WTC11 (cell line): ENCODE measurements around the gene R3HCC1L. TPM values are rescaled to one million over a fixed set of nuclear protein-coding genes. Genes with fewer than 3 reads are reported as not detected.

Source experiments
- ATAC-seq: fragments of 200-7000 bp; cut with Tn5 transposase; 2 replicates; pipeline ENCODE4 v1.10.0; 2021; ENCODE audit warnings: mild to moderate bottlenecking, moderate library complexity
- CTCF ChIA-PET: fragments of 300-600 bp; sonication (Branson Sonifier 250); formaldehyde crosslinking; loops from one replicate; lab custom pipeline; 2021; ENCODE audit warnings: antibody characterized with exemption; lab: Charles Lee
- POLR2A ChIA-PET: fragments of 350-600 bp; sonication (Branson Sonifier 250); formaldehyde crosslinking; loops from one replicate; lab custom pipeline; 2021; ENCODE audit warnings: antibody characterized with exemption; lab: Charles Lee
- DNase-seq: peaks from one replicate; pipeline ENCODE4 v3.0.0; 2021; ENCODE audit warnings: low spot score
- H3K27ac Mint-ChIP-seq: 2 replicates; pipeline ENCODE4 v1.8.0; 2021; ENCODE audit warnings: mixed read lengths
- H3K27me3 Mint-ChIP-seq: 2 replicates; pipeline ENCODE4 v1.8.0; 2021; ENCODE audit warnings: low read depth, mild to moderate bottlenecking, moderate library complexity, mixed read lengths
- H3K36me3 Mint-ChIP-seq: 2 replicates; pipeline ENCODE4 v1.8.0; 2021; ENCODE audit warnings: mixed read lengths
- H3K4me1 Mint-ChIP-seq: 2 replicates; pipeline ENCODE4 v1.8.0; 2022; ENCODE audit warnings: mixed read lengths
- H3K4me3 Mint-ChIP-seq: 2 replicates; pipeline ENCODE4 v1.8.0; 2021; ENCODE audit warnings: mild to moderate bottlenecking, moderate library complexity, mixed read lengths
- H3K9me3 Mint-ChIP-seq: 2 replicates; pipeline ENCODE4 v1.8.0; 2021; ENCODE audit warnings: mixed read lengths
- FOXJ3 ChIP-seq: sonication (generic); formaldehyde crosslinking; IDR thresholded peaks from 2 replicates; pipeline ENCODE4 v1.9.0; 2021; ENCODE audit warnings: missing genetic modification reagents, mild to moderate bottlenecking, borderline replicate concordance
- FOXK1 ChIP-seq: sonication (generic); formaldehyde crosslinking; IDR thresholded peaks from 2 replicates; pipeline ENCODE4 v1.8.0; 2022; ENCODE audit warnings: mild to moderate bottlenecking, moderate library complexity, missing genetic modification reagents
- GRHL2 ChIP-seq: fragments of 250-450 bp; sonication (Bioruptor Pico); IDR thresholded peaks from 2 replicates; pipeline ENCODE4 v1.8.0; 2022; ENCODE audit warnings: mild to moderate bottlenecking, moderate library complexity; ENCODE audit not compliant: insufficient replicate concordance, severe bottlenecking
- JAZF1 ChIP-seq: fragments of 250-450 bp; sonication (Bioruptor Pico); IDR thresholded peaks from 2 replicates; pipeline ENCODE4 v1.9.0; 2021; ENCODE audit warnings: moderate library complexity, mild to moderate bottlenecking, inconsistent platforms
- JUN ChIP-seq: sonication (generic); formaldehyde crosslinking; IDR thresholded peaks from 2 replicates; pipeline ENCODE4 v1.8.0; 2023; ENCODE audit warnings: mild to moderate bottlenecking, missing genetic modification reagents
- MYBL2 ChIP-seq: sonication (generic); formaldehyde crosslinking; IDR thresholded peaks from 2 replicates; pipeline ENCODE4 v1.8.1; 2023; ENCODE audit warnings: mild to moderate bottlenecking, moderate library complexity, missing genetic modification reagents
- NR2C2 ChIP-seq: sonication (generic); formaldehyde crosslinking; IDR thresholded peaks from 2 replicates; pipeline ENCODE4 v1.8.0; 2022; ENCODE audit warnings: mild to moderate bottlenecking, missing genetic modification reagents
- SMAD4 ChIP-seq: sonication (generic); formaldehyde crosslinking; IDR thresholded peaks from 2 replicates; pipeline ENCODE4 v1.8.0; 2022; ENCODE audit warnings: mild to moderate bottlenecking, missing genetic modification reagents
- TCF7 ChIP-seq: sonication (generic); formaldehyde crosslinking; IDR thresholded peaks from 2 replicates; pipeline ENCODE4 v1.8.0; 2022; ENCODE audit warnings: mild to moderate bottlenecking, low read depth, missing genetic modification reagents, moderate library complexity
- TP53 ChIP-seq: sonication (generic); formaldehyde crosslinking; IDR thresholded peaks from 2 replicates; pipeline ENCODE4 v1.8.1; 2023; ENCODE audit warnings: mild to moderate bottlenecking, missing genetic modification reagents
- ZNF121 ChIP-seq: sonication (generic); formaldehyde crosslinking; IDR thresholded peaks from 2 replicates; pipeline ENCODE4 v1.8.0; 2023; ENCODE audit warnings: missing genetic modification reagents
- ZNF396 ChIP-seq: fragments of 250-450 bp; sonication (Bioruptor Pico); IDR thresholded peaks from 2 replicates; pipeline ENCODE4 v1.8.0; 2021; ENCODE audit warnings: mild to moderate bottlenecking, moderate library complexity, borderline replicate concordance
- ZNF416 ChIP-seq: fragments of 250-450 bp; sonication (Bioruptor Pico); IDR thresholded peaks from 2 replicates; pipeline ENCODE4 v1.9.0; 2021; ENCODE audit warnings: mild to moderate bottlenecking, inconsistent platforms
- total RNA-seq: library from RNA; stranded (reverse); gene quantifications from 3 replicates; pipeline ENCODE4 v1.2.3, GENCODE V29; 2021
- TF ChIP-seq, protein P1 (sequence below): sonication (generic); formaldehyde crosslinking; IDR thresholded peaks from 2 replicates; pipeline ENCODE4 v1.8.0; 2022; ENCODE audit warnings: mild to moderate bottlenecking, missing genetic modification reagents
- TF ChIP-seq, protein P2 (sequence below): sonication (generic); formaldehyde crosslinking; conservative IDR thresholded peaks from 2 replicates; pipeline ENCODE4 v1.8.1; 2022; ENCODE audit warnings: mild to moderate bottlenecking, missing genetic modification reagents
- TF ChIP-seq, protein P3 (sequence below): sonication (generic); formaldehyde crosslinking; IDR thresholded peaks from 2 replicates; pipeline ENCODE4 v1.8.1; 2022; ENCODE audit warnings: mild to moderate bottlenecking, missing genetic modification reagents, moderate library complexity, borderline replicate concordance
- TF ChIP-seq, protein P4 (sequence below): fragments of 200-600 bp; IDR thresholded peaks from 2 replicates; pipeline ENCODE4 v1.8.0; 2022; ENCODE audit warnings: antibody characterized with exemption
- TF ChIP-seq, protein P5 (sequence below): fragments of 250-450 bp; sonication (Bioruptor Pico); IDR thresholded peaks from 2 replicates; pipeline ENCODE4 v1.8.0; 2021; ENCODE audit warnings: mild to moderate bottlenecking
- TF ChIP-seq, protein P6 (sequence below): sonication (generic); formaldehyde crosslinking; IDR thresholded peaks from 2 replicates; pipeline ENCODE4 v1.8.1; 2023; ENCODE audit warnings: mild to moderate bottlenecking, missing genetic modification reagents, moderate library complexity
- TF ChIP-seq, protein P7 (sequence below): sonication (generic); formaldehyde crosslinking; IDR thresholded peaks from 2 replicates; pipeline ENCODE4 v1.8.1; 2022; ENCODE audit warnings: low read depth, missing genetic modification reagents, borderline replicate concordance
- TF ChIP-seq, protein P8 (sequence below): sonication (generic); formaldehyde crosslinking; IDR thresholded peaks from 2 replicates; pipeline ENCODE4 v1.8.0; 2022; ENCODE audit warnings: mild to moderate bottlenecking, missing genetic modification reagents

Gene R3HCC1L
- total RNA-seq, 1 experiment from 2014 or later, result 14.7 TPM

DNA sequence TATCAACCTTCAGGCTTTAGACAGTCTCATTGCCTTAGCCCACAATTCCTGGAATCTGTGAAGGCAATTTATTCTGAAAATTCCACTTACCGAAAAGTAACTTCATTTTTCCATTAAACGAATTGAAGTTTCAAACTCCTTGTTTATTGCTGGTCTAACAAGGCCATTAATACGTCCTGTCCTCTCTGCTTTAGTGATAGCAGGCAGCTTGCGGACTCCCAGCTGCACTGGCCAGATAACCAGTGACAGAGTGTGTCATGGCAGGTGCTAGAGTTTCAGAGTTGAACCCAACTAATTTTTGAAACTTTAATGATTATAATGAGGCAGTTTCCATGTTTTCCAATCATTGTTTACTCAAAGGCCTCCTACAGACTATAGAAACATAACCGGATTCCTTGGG, 102.4 kb downstream of the R3HCC1L start:
- Mint-ChIP-seq H3K36me3 (peaks cover 11% of the 10 kb centered on the region), H3K9me3 (no peaks in the 10 kb centered on the region), H3K4me3 (no peak overlapping the region)
- CTCF ChIA-PET, result no interaction called here
- DNase-seq, result no peak
- TF ChIP-seq GRHL2 (CRISPR knock-in tag) (no peak), NR2C2 (CRISPR knock-in tag) (no peak), ZNF121 (CRISPR knock-in tag) (no peak), JUN (CRISPR knock-in tag) (no peak), FOXK1 (CRISPR knock-in tag) (no peak), TP53 (CRISPR knock-in tag) (no peak), SMAD4 (CRISPR knock-in tag) (no peak), ZNF416 (CRISPR knock-in tag) (no peak), MYBL2 (no peak)
- TF ChIP-seq, protein P1, sequence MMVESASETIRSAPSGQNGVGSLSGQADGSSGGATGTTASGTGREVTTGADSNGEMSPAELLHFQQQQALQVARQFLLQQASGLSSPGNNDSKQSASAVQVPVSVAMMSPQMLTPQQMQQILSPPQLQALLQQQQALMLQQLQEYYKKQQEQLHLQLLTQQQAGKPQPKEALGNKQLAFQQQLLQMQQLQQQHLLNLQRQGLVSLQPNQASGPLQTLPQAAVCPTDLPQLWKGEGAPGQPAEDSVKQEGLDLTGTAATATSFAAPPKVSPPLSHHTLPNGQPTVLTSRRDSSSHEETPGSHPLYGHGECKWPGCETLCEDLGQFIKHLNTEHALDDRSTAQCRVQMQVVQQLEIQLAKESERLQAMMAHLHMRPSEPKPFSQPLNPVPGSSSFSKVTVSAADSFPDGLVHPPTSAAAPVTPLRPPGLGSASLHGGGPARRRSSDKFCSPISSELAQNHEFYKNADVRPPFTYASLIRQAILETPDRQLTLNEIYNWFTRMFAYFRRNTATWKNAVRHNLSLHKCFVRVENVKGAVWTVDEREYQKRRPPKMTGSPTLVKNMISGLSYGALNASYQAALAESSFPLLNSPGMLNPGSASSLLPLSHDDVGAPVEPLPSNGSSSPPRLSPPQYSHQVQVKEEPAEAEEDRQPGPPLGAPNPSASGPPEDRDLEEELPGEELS (CRISPR knock-in tag), result no peak
- TF ChIP-seq, protein P2, sequence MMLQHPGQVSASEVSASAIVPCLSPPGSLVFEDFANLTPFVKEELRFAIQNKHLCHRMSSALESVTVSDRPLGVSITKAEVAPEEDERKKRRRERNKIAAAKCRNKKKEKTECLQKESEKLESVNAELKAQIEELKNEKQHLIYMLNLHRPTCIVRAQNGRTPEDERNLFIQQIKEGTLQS (CRISPR knock-in tag), result no peak
- TF ChIP-seq, all 79 proteins: peak for 0
- H3K4me1 Mint-ChIP-seq, result peaks cover 4% of the 10 kb centered on the region; the same call in 1 of the 2 replicates
- POLR2A ChIA-PET, result no interaction called here
- no peaks in the 10 kb centered on the region for H3K27me3 Mint-ChIP-seq
- no peak for ATAC-seq
- no peak overlapping the region for H3K27ac Mint-ChIP-seq

DNA sequence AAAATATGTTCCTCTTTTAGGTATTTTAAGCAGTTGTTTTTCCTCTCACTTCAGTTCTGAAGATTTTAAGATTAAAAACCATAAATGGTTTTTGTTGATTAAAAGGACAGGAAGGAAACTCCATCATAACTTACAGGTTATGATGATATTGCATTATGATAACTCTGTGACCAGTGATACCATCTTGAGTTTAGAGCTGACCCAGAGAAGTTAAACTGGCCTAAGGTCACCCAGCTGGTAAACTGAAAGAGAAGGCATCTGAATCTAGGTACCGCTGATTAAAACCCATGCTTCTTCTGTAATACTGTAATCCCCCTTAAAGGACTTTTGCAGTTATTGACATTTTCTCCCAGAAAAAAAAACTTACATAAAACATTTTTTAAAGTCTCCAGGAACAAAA, 103.9 kb downstream of the R3HCC1L start:
- ChIA-PET CTCF (no interaction called here), POLR2A (no interaction called here)
- peaks cover 11% of the 10 kb centered on the region for H3K36me3 Mint-ChIP-seq
- H3K27ac Mint-ChIP-seq, result no peak overlapping the region
- TF ChIP-seq, protein P3, sequence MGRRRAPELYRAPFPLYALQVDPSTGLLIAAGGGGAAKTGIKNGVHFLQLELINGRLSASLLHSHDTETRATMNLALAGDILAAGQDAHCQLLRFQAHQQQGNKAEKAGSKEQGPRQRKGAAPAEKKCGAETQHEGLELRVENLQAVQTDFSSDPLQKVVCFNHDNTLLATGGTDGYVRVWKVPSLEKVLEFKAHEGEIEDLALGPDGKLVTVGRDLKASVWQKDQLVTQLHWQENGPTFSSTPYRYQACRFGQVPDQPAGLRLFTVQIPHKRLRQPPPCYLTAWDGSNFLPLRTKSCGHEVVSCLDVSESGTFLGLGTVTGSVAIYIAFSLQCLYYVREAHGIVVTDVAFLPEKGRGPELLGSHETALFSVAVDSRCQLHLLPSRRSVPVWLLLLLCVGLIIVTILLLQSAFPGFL (CRISPR knock-in tag), result no peak
- TF ChIP-seq, protein P4, sequence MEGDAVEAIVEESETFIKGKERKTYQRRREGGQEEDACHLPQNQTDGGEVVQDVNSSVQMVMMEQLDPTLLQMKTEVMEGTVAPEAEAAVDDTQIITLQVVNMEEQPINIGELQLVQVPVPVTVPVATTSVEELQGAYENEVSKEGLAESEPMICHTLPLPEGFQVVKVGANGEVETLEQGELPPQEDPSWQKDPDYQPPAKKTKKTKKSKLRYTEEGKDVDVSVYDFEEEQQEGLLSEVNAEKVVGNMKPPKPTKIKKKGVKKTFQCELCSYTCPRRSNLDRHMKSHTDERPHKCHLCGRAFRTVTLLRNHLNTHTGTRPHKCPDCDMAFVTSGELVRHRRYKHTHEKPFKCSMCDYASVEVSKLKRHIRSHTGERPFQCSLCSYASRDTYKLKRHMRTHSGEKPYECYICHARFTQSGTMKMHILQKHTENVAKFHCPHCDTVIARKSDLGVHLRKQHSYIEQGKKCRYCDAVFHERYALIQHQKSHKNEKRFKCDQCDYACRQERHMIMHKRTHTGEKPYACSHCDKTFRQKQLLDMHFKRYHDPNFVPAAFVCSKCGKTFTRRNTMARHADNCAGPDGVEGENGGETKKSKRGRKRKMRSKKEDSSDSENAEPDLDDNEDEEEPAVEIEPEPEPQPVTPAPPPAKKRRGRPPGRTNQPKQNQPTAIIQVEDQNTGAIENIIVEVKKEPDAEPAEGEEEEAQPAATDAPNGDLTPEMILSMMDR, result no peak
- TF ChIP-seq, protein P5, sequence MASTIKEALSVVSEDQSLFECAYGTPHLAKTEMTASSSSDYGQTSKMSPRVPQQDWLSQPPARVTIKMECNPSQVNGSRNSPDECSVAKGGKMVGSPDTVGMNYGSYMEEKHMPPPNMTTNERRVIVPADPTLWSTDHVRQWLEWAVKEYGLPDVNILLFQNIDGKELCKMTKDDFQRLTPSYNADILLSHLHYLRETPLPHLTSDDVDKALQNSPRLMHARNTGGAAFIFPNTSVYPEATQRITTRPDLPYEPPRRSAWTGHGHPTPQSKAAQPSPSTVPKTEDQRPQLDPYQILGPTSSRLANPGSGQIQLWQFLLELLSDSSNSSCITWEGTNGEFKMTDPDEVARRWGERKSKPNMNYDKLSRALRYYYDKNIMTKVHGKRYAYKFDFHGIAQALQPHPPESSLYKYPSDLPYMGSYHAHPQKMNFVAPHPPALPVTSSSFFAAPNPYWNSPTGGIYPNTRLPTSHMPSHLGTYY (CRISPR knock-in tag), result no peak
- no peak overlapping the region for H3K4me3 Mint-ChIP-seq
- peaks cover 4% of the 10 kb centered on the region; the same call in 1 of the 2 replicates for H3K4me1 Mint-ChIP-seq
- ATAC-seq (no peak), DNase-seq (no peak)
- no peaks in the 10 kb centered on the region for H3K9me3 Mint-ChIP-seq
- no peaks in the 10 kb centered on the region for H3K27me3 Mint-ChIP-seq

DNA sequence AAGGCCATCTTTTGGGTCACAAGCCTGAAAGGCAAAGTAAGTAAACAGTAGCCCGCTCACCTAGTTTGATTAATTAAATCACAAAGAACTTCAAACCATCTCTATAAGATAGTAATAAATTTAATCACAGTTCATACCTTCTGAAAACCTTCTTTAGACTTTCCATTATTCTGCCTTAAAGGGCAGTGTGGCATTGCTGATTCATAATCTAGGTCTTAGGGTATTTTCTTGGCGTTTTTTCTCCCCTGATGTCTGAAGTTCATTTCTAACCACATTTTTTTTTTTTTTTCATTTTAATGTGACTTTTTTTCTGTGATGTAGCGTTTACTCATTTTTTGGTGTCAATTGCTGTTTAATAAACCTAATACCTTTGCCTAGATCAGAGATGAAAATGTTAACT, 106.1 kb downstream of the R3HCC1L start:
- ATAC-seq (no peak), DNase-seq (no peak)
- Mint-ChIP-seq H3K4me3 (no peak overlapping the region), H3K27me3 (no peaks in the 10 kb centered on the region), H3K4me1 (no peaks in the 10 kb centered on the region), H3K9me3 (no peaks in the 10 kb centered on the region), H3K27ac (no peak overlapping the region), H3K36me3 (peaks cover 25% of the 10 kb centered on the region)
- CTCF ChIA-PET, result no interaction called here
- POLR2A ChIA-PET, result no interaction called here
- TF ChIP-seq, protein P6, sequence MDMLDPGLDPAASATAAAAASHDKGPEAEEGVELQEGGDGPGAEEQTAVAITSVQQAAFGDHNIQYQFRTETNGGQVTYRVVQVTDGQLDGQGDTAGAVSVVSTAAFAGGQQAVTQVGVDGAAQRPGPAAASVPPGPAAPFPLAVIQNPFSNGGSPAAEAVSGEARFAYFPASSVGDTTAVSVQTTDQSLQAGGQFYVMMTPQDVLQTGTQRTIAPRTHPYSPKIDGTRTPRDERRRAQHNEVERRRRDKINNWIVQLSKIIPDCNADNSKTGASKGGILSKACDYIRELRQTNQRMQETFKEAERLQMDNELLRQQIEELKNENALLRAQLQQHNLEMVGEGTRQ (CRISPR knock-in tag), result no peak
- TF ChIP-seq, protein P7, sequence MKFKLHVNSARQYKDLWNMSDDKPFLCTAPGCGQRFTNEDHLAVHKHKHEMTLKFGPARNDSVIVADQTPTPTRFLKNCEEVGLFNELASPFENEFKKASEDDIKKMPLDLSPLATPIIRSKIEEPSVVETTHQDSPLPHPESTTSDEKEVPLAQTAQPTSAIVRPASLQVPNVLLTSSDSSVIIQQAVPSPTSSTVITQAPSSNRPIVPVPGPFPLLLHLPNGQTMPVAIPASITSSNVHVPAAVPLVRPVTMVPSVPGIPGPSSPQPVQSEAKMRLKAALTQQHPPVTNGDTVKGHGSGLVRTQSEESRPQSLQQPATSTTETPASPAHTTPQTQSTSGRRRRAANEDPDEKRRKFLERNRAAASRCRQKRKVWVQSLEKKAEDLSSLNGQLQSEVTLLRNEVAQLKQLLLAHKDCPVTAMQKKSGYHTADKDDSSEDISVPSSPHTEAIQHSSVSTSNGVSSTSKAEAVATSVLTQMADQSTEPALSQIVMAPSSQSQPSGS, result no peak
- TF ChIP-seq, protein P8, sequence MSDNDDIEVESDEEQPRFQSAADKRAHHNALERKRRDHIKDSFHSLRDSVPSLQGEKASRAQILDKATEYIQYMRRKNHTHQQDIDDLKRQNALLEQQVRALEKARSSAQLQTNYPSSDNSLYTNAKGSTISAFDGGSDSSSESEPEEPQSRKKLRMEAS, result no peak
- TF ChIP-seq ZNF396 (CRISPR knock-in tag), result no peak
- TF ChIP-seq JAZF1 (CRISPR knock-in tag), result no peak
- no peak for TF ChIP-seq FOXJ3
- no peak for TF ChIP-seq TCF7
